HG03060 (cell line): ENCODE data around the gene LCAT.
"Not testable (repeated sequence)": the region's sequence is repeated elsewhere in the genome, so short reads cannot be mapped to it uniquely, and the experiment has no call there.

Source experiments
- ATAC-seq: cut with Tn5 transposase; IDR thresholded peaks from one replicate; pipeline ENCODE4 v1.9.1; 2021; ENCODE audit warnings: low read depth, moderate number of reproducible peaks; ENCODE audit not compliant: unreplicated experiment

Gene LCAT

GRCh38 chr16:67915831-67916723 is 27.8 kb downstream of the LCAT start:
- ATAC-seq = no peak

GRCh38 chr16:67915496-67915769 is 28.5 kb downstream of the LCAT start:
- ATAC-seq = not testable (repeated sequence)

GRCh38 chr16:67914758-67915495 is 29.0 kb downstream of the LCAT start:
- ATAC-seq = no peak

- no peak for ATAC-seq
Measured at GRCh38 chr16:67910158-67910557, 33.8 kb downstream of the LCAT start.

- no peak for ATAC-seq
Measured at GRCh38 chr16:67909056-67909742, 34.7 kb downstream of the LCAT start.

- no peak for ATAC-seq
Measured at GRCh38 chr16:67907397-67908180, 36.3 kb downstream of the LCAT start.

- ATAC-seq = no peak
Measured at GRCh38 chr16:67902831-67903230, 41.1 kb downstream of the LCAT start.

GRCh38 chr16:67901734-67902133 is 42.2 kb downstream of the LCAT start:
- ATAC-seq = no peak

GRCh38 chr16:67897231-67897630 is 46.7 kb downstream of the LCAT start:
- ATAC-seq = no peak

GRCh38 chr16:67893743-67894399 is 50.0 kb downstream of the LCAT start:
- ATAC-seq = no peak

GRCh38 chr16:67892899-67893742 is 50.8 kb downstream of the LCAT start, which contains the start of gene PSKH1:
PSKH1 (plus strand) TSS chr16:67893254; CDS start chr16:67908750, 15,496 bp downstream.
- peak; percentile 50 for ATAC-seq

- ATAC-seq = no peak
Measured at GRCh38 chr16:67892375-67892774, 51.5 kb downstream of the LCAT start.
